Nephron (organoid): Measurements from ENCODE around the gene SLC30A2.

Source experiments
- H3K27ac Mint-ChIP-seq, 3 experiments: 2 replicates each; pipeline ENCODE4 v1.8.0; 2020; ENCODE audit warnings: mixed read lengths in 3 of 3, mild to moderate bottlenecking in 2 of 3, moderate library complexity in 1 of 3
- H3K27me3 Mint-ChIP-seq: 2 replicates; pipeline ENCODE4 v1.8.0; 2021; ENCODE audit warnings: low read depth, mild to moderate bottlenecking, moderate library complexity, mixed read lengths
- H3K36me3 Mint-ChIP-seq: 2 replicates; pipeline ENCODE4 v1.8.0; 2020; ENCODE audit warnings: low read depth, mixed read lengths
- H3K4me1 Mint-ChIP-seq: 2 replicates; pipeline ENCODE4 v1.8.0; 2020; ENCODE audit warnings: mixed read lengths
- H3K4me3 Mint-ChIP-seq, 3 experiments: 2 replicates each; pipeline ENCODE4 v1.8.0; 2020; ENCODE audit warnings: mild to moderate bottlenecking in 3 of 3, mixed read lengths in 3 of 3, moderate library complexity in 2 of 3
- H3K9me3 Mint-ChIP-seq: 2 replicates; pipeline ENCODE4 v1.8.0; 2020; ENCODE audit warnings: mixed read lengths
- TF ChIP-seq, protein P1 (sequence below), 3 experiments: fragments of 200-600 bp; sonication (generic); IDR thresholded peaks; one replicate each; pipeline ENCODE4 v1.5.0; 2021; ENCODE audit warnings: antibody characterized with exemption in 3 of 3; ENCODE audit not compliant: unreplicated experiment in 3 of 3

Gene SLC30A2

DNA sequence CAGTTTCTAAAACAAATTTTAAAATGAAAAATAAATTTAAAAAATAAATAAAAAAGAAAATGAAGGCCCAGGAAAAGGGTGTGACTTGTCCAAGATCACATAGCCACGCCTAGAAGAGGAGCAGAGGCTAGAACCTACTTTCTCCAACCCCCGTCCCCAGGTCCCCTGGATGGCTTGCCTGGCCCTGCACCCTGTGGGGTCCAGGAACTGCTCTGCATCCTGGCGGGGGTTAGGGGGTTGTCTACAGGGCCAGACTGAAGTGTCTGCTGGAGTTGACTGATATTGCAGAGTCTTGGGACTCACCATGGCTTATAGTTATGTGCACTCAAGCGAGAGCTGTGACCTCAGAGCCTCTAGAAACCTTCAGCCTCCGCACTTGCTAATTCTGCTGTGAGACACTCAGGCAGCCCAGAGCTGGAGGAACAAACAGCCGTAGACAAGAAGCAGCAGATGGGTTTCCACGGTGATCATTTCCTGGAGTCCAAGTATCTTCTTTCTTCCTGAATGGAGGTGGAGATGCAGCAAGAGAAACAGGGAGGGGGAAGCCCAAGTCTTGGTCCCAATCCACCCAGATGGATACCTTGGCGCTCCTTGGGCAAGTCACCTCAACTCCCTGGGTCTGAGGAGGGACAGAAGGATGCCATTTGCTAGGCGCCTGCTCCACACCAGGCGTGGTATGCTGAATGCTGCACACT, 29.5 kb downstream of the SLC30A2 start:
- TF ChIP-seq, protein P1, sequence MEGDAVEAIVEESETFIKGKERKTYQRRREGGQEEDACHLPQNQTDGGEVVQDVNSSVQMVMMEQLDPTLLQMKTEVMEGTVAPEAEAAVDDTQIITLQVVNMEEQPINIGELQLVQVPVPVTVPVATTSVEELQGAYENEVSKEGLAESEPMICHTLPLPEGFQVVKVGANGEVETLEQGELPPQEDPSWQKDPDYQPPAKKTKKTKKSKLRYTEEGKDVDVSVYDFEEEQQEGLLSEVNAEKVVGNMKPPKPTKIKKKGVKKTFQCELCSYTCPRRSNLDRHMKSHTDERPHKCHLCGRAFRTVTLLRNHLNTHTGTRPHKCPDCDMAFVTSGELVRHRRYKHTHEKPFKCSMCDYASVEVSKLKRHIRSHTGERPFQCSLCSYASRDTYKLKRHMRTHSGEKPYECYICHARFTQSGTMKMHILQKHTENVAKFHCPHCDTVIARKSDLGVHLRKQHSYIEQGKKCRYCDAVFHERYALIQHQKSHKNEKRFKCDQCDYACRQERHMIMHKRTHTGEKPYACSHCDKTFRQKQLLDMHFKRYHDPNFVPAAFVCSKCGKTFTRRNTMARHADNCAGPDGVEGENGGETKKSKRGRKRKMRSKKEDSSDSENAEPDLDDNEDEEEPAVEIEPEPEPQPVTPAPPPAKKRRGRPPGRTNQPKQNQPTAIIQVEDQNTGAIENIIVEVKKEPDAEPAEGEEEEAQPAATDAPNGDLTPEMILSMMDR (IDR thresholded peaks at IDR 0.05; ENCODE audit: unreplicated experiment in 3 of 3), result no peak
- peak overlapping the region in 2 of 3 experiments; percentile 25 to 42 for H3K27ac Mint-ChIP-seq
- peaks cover 48% of the 10 kb centered on the region for H3K4me1 Mint-ChIP-seq
- no peak overlapping the region for H3K4me3 Mint-ChIP-seq
- no peaks in the 10 kb centered on the region for H3K36me3 Mint-ChIP-seq
- H3K27me3 Mint-ChIP-seq, result peaks cover 5% of the 10 kb centered on the region
- no peaks in the 10 kb centered on the region for H3K9me3 Mint-ChIP-seq

DNA sequence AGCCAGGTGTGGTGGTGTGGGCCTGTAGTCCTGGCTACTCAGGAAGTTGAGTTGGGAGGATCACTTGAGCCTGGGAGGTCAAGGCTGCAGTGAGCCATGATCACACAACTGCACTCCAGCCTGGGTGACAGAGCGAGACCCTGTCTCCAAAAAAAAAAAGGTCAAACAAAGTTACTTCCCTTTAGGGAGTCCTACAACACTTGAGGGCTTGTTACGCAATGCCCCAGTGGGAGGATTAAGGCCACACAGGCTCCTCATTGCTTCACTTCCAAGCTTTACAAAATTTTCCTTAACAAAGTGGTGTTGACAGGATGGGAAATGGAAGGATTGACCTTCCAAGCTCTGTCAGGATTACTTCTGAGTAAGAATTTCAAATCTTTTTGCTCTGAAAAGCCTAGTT, 30.6 kb downstream of the SLC30A2 start:
- H3K4me1 Mint-ChIP-seq, result peaks cover 45% of the 10 kb centered on the region
- peaks cover 10% of the 10 kb centered on the region for H3K27me3 Mint-ChIP-seq
- no peaks in the 10 kb centered on the region for H3K9me3 Mint-ChIP-seq
- no peaks in the 10 kb centered on the region for H3K36me3 Mint-ChIP-seq
- H3K27ac Mint-ChIP-seq, result no peak overlapping the region
- TF ChIP-seq, protein P1 (IDR thresholded peaks at IDR 0.05; ENCODE audit: unreplicated experiment in 3 of 3), result no peak
- H3K4me3 Mint-ChIP-seq, result no peak overlapping the region

DNA sequence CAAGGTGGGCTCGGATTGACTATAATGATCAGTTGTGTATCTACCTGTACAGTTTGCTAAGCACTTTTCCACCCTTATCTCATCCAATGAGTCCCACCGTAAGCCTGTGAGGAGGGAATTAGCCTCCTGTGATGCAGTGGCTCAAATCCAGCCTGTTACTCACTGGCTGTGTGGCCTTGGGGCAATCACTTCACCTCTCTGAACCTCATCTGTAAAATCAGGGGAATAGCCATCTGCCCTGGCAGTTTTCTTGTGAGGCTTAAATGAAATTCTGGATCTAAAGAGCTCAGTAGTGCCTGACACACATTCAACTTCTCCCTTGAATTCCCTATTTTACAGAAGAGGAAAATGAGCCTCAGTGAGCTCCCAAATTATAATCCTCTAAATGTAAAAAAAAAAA, 31.7 kb downstream of the SLC30A2 start:
- no peak overlapping the region for H3K27ac Mint-ChIP-seq
- peaks cover 10% of the 10 kb centered on the region for H3K27me3 Mint-ChIP-seq
- H3K36me3 Mint-ChIP-seq, result no peaks in the 10 kb centered on the region
- TF ChIP-seq, protein P1 (IDR thresholded peaks at IDR 0.05; ENCODE audit: unreplicated experiment in 3 of 3), result no peak
- no peak overlapping the region for H3K4me3 Mint-ChIP-seq
- no peaks in the 10 kb centered on the region for H3K9me3 Mint-ChIP-seq
- peaks cover 39% of the 10 kb centered on the region for H3K4me1 Mint-ChIP-seq

DNA sequence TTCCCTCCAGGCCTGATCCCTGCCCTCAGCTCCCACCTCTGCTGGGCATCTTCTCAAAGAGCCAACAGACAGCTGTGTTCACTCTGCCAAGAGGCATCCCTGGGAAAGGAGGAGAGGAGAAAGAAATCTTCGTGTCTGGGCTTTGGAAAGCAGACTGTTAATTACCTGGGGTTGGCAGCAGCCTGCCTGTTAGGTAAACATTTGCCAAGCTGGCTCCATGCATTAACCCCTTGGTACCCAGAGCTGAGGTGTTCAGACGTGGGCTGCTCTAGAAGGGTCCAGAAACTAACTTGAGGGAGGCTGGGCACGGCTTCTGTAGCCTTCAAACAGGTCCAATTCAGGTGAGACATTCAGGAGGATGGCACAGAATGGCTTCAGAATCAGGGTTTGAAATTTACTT, 33.1 kb downstream of the SLC30A2 start:
- peak overlapping the region in 2 of 3 experiments; percentile 32 to 63 for H3K27ac Mint-ChIP-seq
- H3K9me3 Mint-ChIP-seq, result no peaks in the 10 kb centered on the region
- no peaks in the 10 kb centered on the region for H3K36me3 Mint-ChIP-seq
- peaks cover 10% of the 10 kb centered on the region for H3K27me3 Mint-ChIP-seq
- peaks cover 32% of the 10 kb centered on the region for H3K4me1 Mint-ChIP-seq
- no peak overlapping the region for H3K4me3 Mint-ChIP-seq
- TF ChIP-seq, protein P1 (IDR thresholded peaks at IDR 0.05; ENCODE audit: unreplicated experiment in 3 of 3), result no peak

DNA sequence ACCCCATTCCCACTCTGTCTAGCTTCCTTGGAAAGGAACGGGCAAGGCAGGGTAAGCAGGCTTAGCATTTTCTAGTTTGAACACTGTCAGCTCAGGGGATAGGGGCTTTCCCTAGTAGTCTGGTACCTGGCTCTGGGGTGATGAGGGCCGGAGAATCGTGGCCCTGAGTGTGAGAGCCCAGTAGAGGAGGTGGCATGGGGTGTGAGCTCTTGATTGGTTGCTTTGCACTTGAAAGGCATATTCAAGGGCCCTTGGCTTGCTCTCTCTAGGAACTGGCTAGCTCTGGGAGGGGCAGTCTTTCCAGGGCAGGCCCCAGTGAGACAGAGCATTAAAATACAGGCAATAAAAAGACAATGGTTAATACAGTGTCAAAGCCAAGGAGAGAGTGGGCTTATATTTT, 35.1 kb downstream of the SLC30A2 start:
- H3K27ac Mint-ChIP-seq, result peak overlapping the region; percentile 11 to 56 (median 25)
- H3K4me1 Mint-ChIP-seq, result peaks cover 23% of the 10 kb centered on the region
- no peaks in the 10 kb centered on the region for H3K9me3 Mint-ChIP-seq
- H3K4me3 Mint-ChIP-seq, result no peak overlapping the region
- TF ChIP-seq, protein P1 (IDR thresholded peaks at IDR 0.05; ENCODE audit: unreplicated experiment in 3 of 3), result no peak
- peaks cover 7% of the 10 kb centered on the region for H3K27me3 Mint-ChIP-seq
- no peaks in the 10 kb centered on the region for H3K36me3 Mint-ChIP-seq
